GM23338 (cell line): ENCODE data around the gene SLC5A11. TPM values are rescaled to one million over a fixed set of nuclear protein-coding genes. Genes with fewer than 3 reads are reported as not detected.

ENCODE experiments used
- ATAC-seq: fragments of 200-7000 bp; cut with Tn5 transposase; 3 replicates; pipeline ENCODE4 v1.9.1; 2020
- DNase-seq: peaks from one replicate; pipeline ENCODE4 v3.0.0-alpha.2; 2015; ENCODE audit warnings: low spot score
- H2AFZ ChIP-seq: fragments of 200-600 bp; sonication (generic); 2 replicates; pipeline ENCODE4 v1.8.0; 2016; ENCODE audit warnings: antibody characterized with exemption, mild to moderate bottlenecking, moderate library complexity
- H3F3A ChIP-seq: fragments of 200-600 bp; sonication (generic); replicated peaks from 2 replicates; pipeline ENCODE4 v1.8.0; 2017; ENCODE audit warnings: antibody characterized with exemption, mixed run types, low read depth
- H3K27ac ChIP-seq: fragments of 200-600 bp; sonication (generic); 2 replicates; pipeline ENCODE4 v1.6.1; 2016; ENCODE audit warnings: low read depth
- H3K27me3 ChIP-seq: fragments of 200-600 bp; sonication (generic); 2 replicates; pipeline ENCODE4 v1.8.0; 2016; ENCODE audit warnings: mild to moderate bottlenecking, mixed run types, moderate library complexity; ENCODE audit not compliant: insufficient read depth
- H3K36me3 ChIP-seq: fragments of 200-600 bp; sonication (generic); 2 replicates; pipeline ENCODE4 v1.8.0; 2016; ENCODE audit warnings: mild to moderate bottlenecking; ENCODE audit not compliant: insufficient read depth
- H3K4me1 ChIP-seq: fragments of 200-600 bp; sonication (generic); 2 replicates; pipeline ENCODE4 v1.8.0; 2016; ENCODE audit warnings: mild to moderate bottlenecking, moderate library complexity; ENCODE audit not compliant: insufficient read depth
- H3K4me2 ChIP-seq: fragments of 200-600 bp; sonication (generic); 2 replicates; pipeline ENCODE4 v1.7.1; 2017; ENCODE audit warnings: mixed run types
- H3K4me3 ChIP-seq: fragments of 200-600 bp; sonication (generic); 2 replicates; pipeline ENCODE4 v1.6.1; 2016; ENCODE audit warnings: mixed run types
- H3K79me2 ChIP-seq: fragments of 200-600 bp; sonication (generic); replicated peaks from 2 replicates; pipeline ENCODE4 v1.8.0; 2017; ENCODE audit warnings: mild to moderate bottlenecking; ENCODE audit not compliant: insufficient read depth
- H3K9me2 ChIP-seq: fragments of 200-600 bp; sonication (generic); 2 replicates; pipeline ENCODE4 v1.8.0; 2017; ENCODE audit not compliant: insufficient read depth
- H4K20me1 ChIP-seq: fragments of 200-600 bp; sonication (generic); replicated peaks from 2 replicates; pipeline ENCODE4 v1.8.0; 2017; ENCODE audit warnings: mild to moderate bottlenecking; ENCODE audit not compliant: insufficient read depth
- H3K27ac Mint-ChIP-seq: 2 replicates; pipeline ENCODE4 v1.8.0; 2020; ENCODE audit warnings: inconsistent platforms, mild to moderate bottlenecking, moderate library complexity, mixed read lengths
- H3K27me3 Mint-ChIP-seq: 3 replicates; pipeline ENCODE4 v1.8.0; 2022; ENCODE audit warnings: low read depth, mild to moderate bottlenecking, moderate library complexity, mixed read lengths, inconsistent platforms; ENCODE audit not compliant: insufficient read depth, poor library complexity
- H3K36me3 Mint-ChIP-seq: 3 replicates; pipeline ENCODE4 v1.8.0; 2021; ENCODE audit warnings: low read depth, mild to moderate bottlenecking, inconsistent platforms, moderate library complexity, mixed read lengths
- H3K4me1 Mint-ChIP-seq: 3 replicates; pipeline ENCODE4 v1.8.0; 2020; ENCODE audit warnings: mild to moderate bottlenecking, inconsistent platforms, mixed read lengths
- H3K4me3 Mint-ChIP-seq: 3 replicates; pipeline ENCODE4 v1.8.0; 2021; ENCODE audit warnings: moderate library complexity, mild to moderate bottlenecking, inconsistent platforms, mixed read lengths
- H3K9me3 Mint-ChIP-seq: 3 replicates; pipeline ENCODE4 v1.8.0; 2020; ENCODE audit warnings: moderate library complexity, mild to moderate bottlenecking, inconsistent platforms, mixed read lengths
- EZH2phosphoT487 ChIP-seq: fragments of 200-600 bp; sonication (generic); IDR thresholded peaks from one replicate; pipeline ENCODE4 v1.8.1; 2018; ENCODE audit warnings: antibody characterized with exemption; ENCODE audit not compliant: unreplicated experiment
- NANOG ChIP-seq: IDR thresholded peaks from 2 replicates; pipeline ENCODE4 v1.6.1; 2016; ENCODE audit warnings: antibody characterized with exemption, borderline replicate concordance
- STAT1 ChIP-seq: IDR thresholded peaks from one replicate; pipeline ENCODE4 v1.6.1; 2016; ENCODE audit warnings: antibody characterized with exemption; ENCODE audit not compliant: unreplicated experiment
- ZNF114 ChIP-seq: fragments of 250-450 bp; sonication (Bioruptor Pico); IDR thresholded peaks from 2 replicates; pipeline ENCODE4 v1.5.0; 2020; ENCODE audit warnings: mild to moderate bottlenecking, moderate library complexity
- long read RNA-seq: library from polyadenylated mRNA; unstranded; transcript quantifications from one replicate; pipeline ENCODE4 v2.0.0, GENCODE V29; 2020; ENCODE audit not compliant: unreplicated experiment
- polyA plus RNA-seq: library from polyadenylated mRNA; unstranded; fragments of >200 nt; fragmentation: Nextera tagmentation; extraction: Ambion mirVana; gene quantifications from 2 replicates; pipeline ENCODE4 v1.2.1, GENCODE V29; 2016
- total RNA-seq: library from RNA; depleted of rRNA; stranded (reverse); fragments of >200 nt; shearing (Covaris generic); gene quantifications from 2 replicates; pipeline ENCODE4 v1.2.3, GENCODE V29; 2014; rRNA removed
- TF ChIP-seq, protein P1 (sequence below), 2 experiments: fragments of 200-600 bp in 1 of 2; sonication (generic) in 1 of 2; conservative IDR thresholded peaks; 2 replicates each; pipeline versions ENCODE4 v1.5.1 to v1.6.1; 2016 to 2017; ENCODE audit warnings: antibody characterized with exemption in 2 of 2, low read depth in 2 of 2, mild to moderate bottlenecking in 2 of 2, moderate library complexity in 1 of 2

The SLC5A11 gene, protein sequence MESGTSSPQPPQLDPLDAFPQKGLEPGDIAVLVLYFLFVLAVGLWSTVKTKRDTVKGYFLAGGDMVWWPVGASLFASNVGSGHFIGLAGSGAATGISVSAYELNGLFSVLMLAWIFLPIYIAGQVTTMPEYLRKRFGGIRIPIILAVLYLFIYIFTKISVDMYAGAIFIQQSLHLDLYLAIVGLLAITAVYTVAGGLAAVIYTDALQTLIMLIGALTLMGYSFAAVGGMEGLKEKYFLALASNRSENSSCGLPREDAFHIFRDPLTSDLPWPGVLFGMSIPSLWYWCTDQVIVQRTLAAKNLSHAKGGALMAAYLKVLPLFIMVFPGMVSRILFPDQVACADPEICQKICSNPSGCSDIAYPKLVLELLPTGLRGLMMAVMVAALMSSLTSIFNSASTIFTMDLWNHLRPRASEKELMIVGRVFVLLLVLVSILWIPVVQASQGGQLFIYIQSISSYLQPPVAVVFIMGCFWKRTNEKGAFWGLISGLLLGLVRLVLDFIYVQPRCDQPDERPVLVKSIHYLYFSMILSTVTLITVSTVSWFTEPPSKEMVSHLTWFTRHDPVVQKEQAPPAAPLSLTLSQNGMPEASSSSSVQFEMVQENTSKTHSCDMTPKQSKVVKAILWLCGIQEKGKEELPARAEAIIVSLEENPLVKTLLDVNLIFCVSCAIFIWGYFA
- total RNA-seq (0.07 TPM in 1 of 2 replicates, not detected in the other), polyA plus RNA-seq (0.10 TPM in 1 of 2 replicates, not detected in the other)
- long read RNA-seq: 0 reads

DNA sequence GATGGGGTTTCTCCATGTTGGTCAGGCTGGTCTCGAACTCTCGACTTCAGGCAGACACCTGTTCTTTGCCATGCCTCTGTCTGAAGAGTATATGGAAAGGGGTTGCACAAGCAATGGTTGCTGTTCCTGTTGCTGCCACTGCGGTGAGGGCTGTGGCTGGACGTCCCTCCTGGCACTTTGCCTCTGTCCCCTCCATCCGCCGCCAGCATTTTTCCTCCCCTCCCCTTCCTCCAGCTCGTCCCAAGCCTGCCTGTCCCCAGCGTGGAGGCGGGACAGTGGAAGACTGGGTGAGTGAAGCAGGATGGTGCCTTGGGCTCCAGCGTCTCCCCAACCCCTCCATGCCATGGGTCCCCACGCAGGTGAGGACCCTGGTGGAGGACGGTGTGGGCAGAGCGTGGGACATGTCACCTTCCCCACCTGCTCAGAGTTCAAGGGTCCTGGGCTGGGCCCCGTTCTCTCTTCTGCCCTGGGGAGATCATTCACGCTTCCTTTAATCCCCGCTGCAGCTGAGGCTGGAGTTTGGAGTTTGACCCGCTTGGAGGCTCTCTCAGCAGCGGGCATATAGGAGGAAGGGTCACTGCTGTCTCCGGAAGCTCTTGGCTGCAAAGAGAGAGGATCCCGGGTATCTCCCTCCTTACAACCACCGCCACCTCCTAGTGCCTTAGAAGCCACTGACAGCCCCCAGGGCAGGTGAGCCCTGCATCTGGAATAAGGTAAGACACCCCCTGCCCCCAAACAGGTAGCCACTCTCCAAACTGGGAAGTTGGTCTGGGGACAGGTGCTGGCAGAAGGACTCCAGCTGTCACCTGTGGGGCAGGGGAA, at the start of gene SLC5A11:
Gene SLC5A11 (plus strand): TSS at position 238 of the 822 bp plus-strand sequence. CDS start 12,681 bp downstream, outside the sequence.
- Mint-ChIP-seq H3K36me3 (no peaks in the 10 kb centered on the region), H3K9me3 (no peaks in the 10 kb centered on the region), H3K4me1 (no peaks in the 10 kb centered on the region), H3K4me3 (no peak within 1 kb of the TSS), H3K27ac (no peak within 1 kb of the TSS; the same call in 1 of the 2 replicates), H3K27me3 (peaks cover 8% of the 10 kb centered on the region)
- H2AFZ ChIP-seq: no peak within 1 kb of the TSS
- no peak within 1 kb of the TSS for H3K27ac ChIP-seq
- H3K4me3 ChIP-seq: no peak within 1 kb of the TSS
- H3K9me2 ChIP-seq: no peaks in the 10 kb centered on the region
- peak; percentile 22; the same call in 2 of the 3 replicates for ATAC-seq
- H3K79me2 ChIP-seq: no peaks in the 10 kb centered on the region
- no peaks in the 10 kb centered on the region for H3K36me3 ChIP-seq
- no peaks in the 10 kb centered on the region for H3K4me1 ChIP-seq
- H3K4me2 ChIP-seq: no peak within 1 kb of the TSS
- TF ChIP-seq EZH2phosphoT487: no peak
- no peak for TF ChIP-seq ZNF114 (CRISPR knock-in tag)
- H3F3A ChIP-seq: no peaks in the 10 kb centered on the region
- no peak for DNase-seq
- no peaks in the 10 kb centered on the region for H4K20me1 ChIP-seq
- H3K27me3 ChIP-seq: no peaks in the 10 kb centered on the region

DNA sequence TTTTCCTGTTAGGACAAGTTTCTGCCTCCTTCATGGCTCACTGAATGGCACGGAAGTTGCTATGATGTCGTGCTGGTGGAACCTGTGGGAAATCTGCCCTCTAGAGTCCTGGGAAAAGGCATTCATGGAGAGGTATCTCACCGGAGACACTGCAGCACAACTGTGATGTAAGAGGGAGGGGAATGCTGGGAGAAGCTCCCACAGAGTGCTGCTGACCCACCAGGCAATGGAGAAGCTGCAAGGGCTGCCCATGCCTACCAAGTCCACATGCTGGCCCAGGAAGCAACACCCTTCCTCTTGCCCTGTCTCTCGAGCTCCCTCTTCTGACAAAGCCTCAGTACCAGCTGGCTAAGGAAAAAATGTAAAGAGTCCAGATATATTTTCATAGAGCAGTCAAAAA, 45.2 kb upstream of the SLC5A11 start:
- Histone ChIP-seq H3K9me2 (no peaks in the 10 kb centered on the region), H3K27ac (peak overlapping the region; percentile 20; the same call in 1 of the 2 replicates), H3K4me3 (no peak overlapping the region), H3K4me2 (no peak overlapping the region), H3K27me3 (no peaks in the 10 kb centered on the region), H3K79me2 (peaks cover 24% of the 10 kb centered on the region), H2AFZ (no peak overlapping the region), H3K4me1 (no peaks in the 10 kb centered on the region; the same call in 1 of the 2 replicates), H3F3A (peaks cover 35% of the 10 kb centered on the region), H3K36me3 (peaks cover 93% of the 10 kb centered on the region), H4K20me1 (peaks cover 31% of the 10 kb centered on the region)
- Mint-ChIP-seq H3K27ac (peak overlapping the region; percentile 66; the same call in 1 of the 2 replicates), H3K4me1 (peaks cover 6% of the 10 kb centered on the region; the same call in 2 of the 3 replicates), H3K4me3 (no peak overlapping the region), H3K9me3 (no peaks in the 10 kb centered on the region), H3K36me3 (peaks cover 95% of the 10 kb centered on the region), H3K27me3 (no peaks in the 10 kb centered on the region)
- DNase-seq (peak; percentile 17), ATAC-seq (peak; percentile 50)
- TF ChIP-seq STAT1: no peak
- TF ChIP-seq, protein P1, sequence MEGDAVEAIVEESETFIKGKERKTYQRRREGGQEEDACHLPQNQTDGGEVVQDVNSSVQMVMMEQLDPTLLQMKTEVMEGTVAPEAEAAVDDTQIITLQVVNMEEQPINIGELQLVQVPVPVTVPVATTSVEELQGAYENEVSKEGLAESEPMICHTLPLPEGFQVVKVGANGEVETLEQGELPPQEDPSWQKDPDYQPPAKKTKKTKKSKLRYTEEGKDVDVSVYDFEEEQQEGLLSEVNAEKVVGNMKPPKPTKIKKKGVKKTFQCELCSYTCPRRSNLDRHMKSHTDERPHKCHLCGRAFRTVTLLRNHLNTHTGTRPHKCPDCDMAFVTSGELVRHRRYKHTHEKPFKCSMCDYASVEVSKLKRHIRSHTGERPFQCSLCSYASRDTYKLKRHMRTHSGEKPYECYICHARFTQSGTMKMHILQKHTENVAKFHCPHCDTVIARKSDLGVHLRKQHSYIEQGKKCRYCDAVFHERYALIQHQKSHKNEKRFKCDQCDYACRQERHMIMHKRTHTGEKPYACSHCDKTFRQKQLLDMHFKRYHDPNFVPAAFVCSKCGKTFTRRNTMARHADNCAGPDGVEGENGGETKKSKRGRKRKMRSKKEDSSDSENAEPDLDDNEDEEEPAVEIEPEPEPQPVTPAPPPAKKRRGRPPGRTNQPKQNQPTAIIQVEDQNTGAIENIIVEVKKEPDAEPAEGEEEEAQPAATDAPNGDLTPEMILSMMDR (conservative IDR thresholded peaks at IDR 0.05; ENCODE audit: low read depth in 2 of 2): peak; percentile 18 to 29; a peak in 2 of 4 replicates
- TF ChIP-seq NANOG: no peak
